ENCODE data around the gene RP2.
A peak's percentile ranks its signal among the peaks of the same experiment; 100 is the strongest.

The RP2 gene

DNA sequence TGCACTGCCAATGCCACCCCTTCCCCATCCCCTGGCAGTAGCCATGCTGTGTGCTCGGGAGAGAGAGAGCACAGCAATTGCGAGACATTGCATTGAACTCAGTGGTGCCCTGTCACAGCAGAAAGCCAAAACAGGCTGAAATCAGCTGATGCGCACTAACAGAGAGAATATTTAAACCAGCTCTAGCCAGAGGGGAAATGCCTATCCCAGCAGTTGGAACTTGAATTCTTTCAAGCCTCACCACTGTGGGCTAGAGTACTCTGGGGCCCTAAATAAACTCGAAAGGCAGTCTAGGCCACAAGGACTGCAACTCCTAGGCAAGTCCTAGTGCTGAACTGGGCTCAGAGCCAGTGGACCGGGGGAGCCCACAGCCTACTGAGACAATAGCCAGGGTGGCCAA is 17.7 kb upstream of the RP2 start:
- CTCF ChIA-PET = no interaction called here
- POLR2A ChIA-PET = no interaction called here
- TF ChIP-seq, protein P1, sequence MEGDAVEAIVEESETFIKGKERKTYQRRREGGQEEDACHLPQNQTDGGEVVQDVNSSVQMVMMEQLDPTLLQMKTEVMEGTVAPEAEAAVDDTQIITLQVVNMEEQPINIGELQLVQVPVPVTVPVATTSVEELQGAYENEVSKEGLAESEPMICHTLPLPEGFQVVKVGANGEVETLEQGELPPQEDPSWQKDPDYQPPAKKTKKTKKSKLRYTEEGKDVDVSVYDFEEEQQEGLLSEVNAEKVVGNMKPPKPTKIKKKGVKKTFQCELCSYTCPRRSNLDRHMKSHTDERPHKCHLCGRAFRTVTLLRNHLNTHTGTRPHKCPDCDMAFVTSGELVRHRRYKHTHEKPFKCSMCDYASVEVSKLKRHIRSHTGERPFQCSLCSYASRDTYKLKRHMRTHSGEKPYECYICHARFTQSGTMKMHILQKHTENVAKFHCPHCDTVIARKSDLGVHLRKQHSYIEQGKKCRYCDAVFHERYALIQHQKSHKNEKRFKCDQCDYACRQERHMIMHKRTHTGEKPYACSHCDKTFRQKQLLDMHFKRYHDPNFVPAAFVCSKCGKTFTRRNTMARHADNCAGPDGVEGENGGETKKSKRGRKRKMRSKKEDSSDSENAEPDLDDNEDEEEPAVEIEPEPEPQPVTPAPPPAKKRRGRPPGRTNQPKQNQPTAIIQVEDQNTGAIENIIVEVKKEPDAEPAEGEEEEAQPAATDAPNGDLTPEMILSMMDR (IDR thresholded peaks at IDR 0.05; ENCODE audit: control extremely low read depth, extremely low read depth, low read depth, missing control alignments) = no peak
- DNase-seq (ENCODE audit: extremely low spot score) = no peak

DNA sequence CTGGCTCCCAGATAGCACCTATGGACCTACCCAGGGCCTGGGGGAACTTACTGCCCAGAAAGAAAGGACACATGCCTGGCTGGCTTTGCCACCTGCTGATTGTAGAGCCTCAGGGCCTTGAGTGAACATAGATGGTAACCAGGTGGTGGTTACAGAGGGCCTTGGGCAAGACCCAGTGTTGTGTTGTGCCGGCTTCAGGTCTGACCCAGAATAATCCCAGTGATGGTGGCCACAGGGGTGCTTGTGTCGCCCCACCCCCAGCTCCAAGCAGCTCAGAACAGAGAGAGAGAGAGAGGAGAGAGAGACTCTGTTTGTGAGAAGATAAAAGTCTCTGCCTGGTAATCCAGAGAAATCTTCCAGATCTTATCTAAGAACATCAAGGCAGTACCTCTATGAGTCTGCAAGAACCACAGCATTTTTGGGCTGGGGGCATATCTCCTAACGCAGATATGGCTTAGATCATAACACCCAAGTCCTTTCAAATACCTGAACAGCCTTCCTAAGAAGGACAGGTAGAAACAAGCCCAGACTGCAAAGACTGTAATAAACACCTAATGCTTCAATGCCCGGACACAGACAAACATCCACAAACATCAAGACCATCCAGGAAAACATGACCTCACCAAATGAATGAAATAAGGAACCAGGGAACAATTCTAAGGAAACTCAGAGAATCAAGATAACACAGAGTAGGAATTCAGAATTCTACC is 16.3 kb upstream of the RP2 start:
- no peak for DNase-seq (ENCODE audit: extremely low spot score)
- CTCF ChIA-PET = no interaction called here
- POLR2A ChIA-PET = no interaction called here
- TF ChIP-seq, protein P1 (IDR thresholded peaks at IDR 0.05; ENCODE audit: control extremely low read depth, extremely low read depth, low read depth, missing control alignments) = no peak

DNA sequence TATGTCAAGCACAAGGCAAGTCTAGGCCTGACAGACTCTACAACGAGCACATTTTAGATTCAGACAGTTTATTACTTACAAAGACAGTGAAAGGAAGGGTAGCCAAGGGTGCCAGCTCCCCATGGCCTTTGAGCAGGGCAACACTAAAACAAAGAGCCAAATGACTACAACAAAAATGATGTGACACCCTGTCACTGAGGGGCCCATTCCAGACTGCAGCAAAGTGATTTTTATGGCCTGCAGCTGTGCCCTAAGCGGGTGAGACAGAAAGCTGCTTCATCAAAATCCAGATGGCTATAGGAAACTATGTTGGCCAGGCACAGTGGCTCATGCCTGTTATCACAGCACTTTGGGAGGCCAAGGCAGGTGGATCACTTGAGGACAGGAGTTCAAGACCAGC is 13.4 kb upstream of the RP2 start:
- POLR2A ChIA-PET = no interaction called here
- DNase-seq (ENCODE audit: extremely low spot score) = no peak
- CTCF ChIA-PET = interaction anchor here (1.4 kb wide), 1 partner anchor 25 kb away, joined by 3 read pairs; no protein-coding TSS in a partner anchor
- TF ChIP-seq, protein P1 (IDR thresholded peaks at IDR 0.05; ENCODE audit: control extremely low read depth, extremely low read depth, low read depth, missing control alignments) = no peak

DNA sequence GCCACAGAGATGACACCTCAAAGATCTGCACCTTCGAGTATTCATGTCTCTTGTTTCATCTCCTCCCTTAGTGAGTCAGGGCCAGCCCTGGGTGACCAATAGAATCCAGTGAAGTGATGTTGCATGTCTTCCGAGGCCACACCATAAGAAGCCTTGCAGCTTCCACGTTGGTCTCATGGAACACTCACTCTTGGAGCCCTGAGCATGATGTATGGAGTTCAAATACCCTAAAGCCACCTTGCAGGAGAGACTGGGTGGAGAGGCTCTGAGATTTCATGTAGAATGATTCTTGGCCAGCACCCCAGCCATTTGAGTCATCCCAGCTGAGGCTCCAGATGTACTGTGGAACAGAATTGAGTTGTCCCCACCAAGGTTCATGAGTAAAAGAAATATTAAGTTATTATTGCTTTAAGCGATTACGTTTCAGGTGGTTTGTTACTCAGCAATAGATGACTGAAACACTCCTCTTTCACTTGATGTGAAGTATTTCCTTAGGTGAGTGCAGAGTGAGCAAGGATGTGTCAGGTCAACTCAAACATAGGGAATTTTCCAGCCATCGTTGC is 5.0 kb upstream of the RP2 start:
- ChIA-PET POLR2A (no interaction called here), CTCF (no interaction called here)
- TF ChIP-seq, protein P1 (IDR thresholded peaks at IDR 0.05; ENCODE audit: control extremely low read depth, extremely low read depth, low read depth, missing control alignments) = no peak
- no peak for DNase-seq (ENCODE audit: extremely low spot score)

DNA sequence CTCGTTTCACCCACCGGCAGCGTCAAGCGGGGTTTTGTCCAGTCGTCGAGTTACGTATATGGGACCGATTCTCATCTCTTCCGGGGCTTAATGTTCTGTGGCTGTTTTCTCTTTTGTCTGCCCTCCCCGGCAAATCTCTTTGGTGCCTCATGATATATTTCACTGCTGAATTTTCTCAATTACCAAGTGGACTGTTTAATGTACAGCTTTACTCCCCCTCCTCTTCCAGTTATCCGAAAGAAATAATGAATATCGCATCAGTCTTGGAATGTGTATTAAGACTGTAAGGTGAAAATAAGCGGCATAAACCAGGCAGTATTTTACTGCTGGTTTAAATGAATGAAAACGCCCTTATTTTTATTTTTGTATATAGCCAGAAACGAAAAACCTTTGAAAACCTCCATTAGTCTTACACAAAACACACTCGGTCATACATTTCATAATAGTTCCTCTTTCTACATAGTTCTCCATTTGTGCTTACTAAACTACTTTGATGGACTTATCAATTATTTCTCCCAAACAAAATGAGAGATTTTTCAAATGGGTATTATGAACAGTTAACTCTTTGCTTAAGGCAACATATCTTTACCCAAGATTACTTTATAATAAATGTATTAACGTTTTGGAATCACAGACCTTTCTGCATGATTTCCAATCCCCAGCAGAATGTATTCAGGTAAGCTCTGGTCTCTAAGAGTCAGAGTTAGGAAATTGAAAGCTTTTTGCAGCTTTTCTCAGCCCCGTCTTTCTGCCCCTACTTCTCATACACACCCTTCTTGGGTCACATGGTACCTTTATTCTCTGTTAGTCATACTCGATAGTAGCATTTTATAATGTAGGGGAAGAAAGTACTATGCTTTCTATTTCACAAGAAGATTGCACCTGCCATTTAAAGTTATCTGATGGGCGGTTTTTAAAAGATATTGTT is 979 bp downstream of the RP2 start:
- peak; percentile 20 for DNase-seq (ENCODE audit: extremely low spot score)
- CTCF ChIA-PET = interaction anchor here (0.9 to 2.0 kb wide), 2 partner anchors 13 to 65 kb away, joined by 3 to 4 read pairs; no protein-coding TSS in a partner anchor
- TF ChIP-seq, protein P1 (IDR thresholded peaks at IDR 0.05; ENCODE audit: control extremely low read depth, extremely low read depth, low read depth, missing control alignments) = no peak
- POLR2A ChIA-PET = no interaction called here

DNA sequence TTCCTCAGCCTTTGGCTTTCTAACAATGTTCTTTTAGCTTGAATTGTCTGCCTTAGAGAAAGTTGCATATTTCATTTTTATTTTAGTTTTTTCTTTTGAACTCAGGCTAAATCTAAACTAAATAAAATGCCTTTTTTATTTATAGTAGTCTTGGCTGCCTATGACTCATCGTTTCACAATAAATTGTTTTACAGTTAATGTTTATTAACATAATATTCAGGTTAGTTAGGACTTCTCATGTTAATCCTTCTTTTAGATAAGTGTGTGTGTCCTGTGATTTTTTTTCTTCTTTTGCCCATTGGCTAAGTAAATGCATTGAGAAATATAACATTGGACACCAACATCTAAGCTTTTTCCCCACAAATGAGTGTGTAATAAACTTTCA is 1.6 kb downstream of the RP2 start:
- TF ChIP-seq, protein P1 (IDR thresholded peaks at IDR 0.05; ENCODE audit: control extremely low read depth, extremely low read depth, low read depth, missing control alignments) = no peak
- POLR2A ChIA-PET = no interaction called here
- no peak for DNase-seq (ENCODE audit: extremely low spot score)
- CTCF ChIA-PET = interaction anchor here (2.0 kb wide), 1 partner anchor 12 kb away, joined by 4 read pairs; no protein-coding TSS in a partner anchor

Data from GM10248 (cell line).